K562 (cell line): ENCODE results near the gene NDUFA6. TPM values are rescaled to one million over a fixed set of nuclear protein-coding genes. Genes with fewer than 3 reads are reported as not detected.

Experiments used
- BRCA1 ChIP-seq, 2 experiments: fragments of 450-650 bp in 1 of 2; sonication (generic) in 1 of 2; formaldehyde crosslinking in 1 of 2; IDR thresholded peaks; 2 replicates each; pipeline versions ENCODE4 v1.5.0 to v1.6.1; 2017 to 2020; ENCODE audit warnings: mild to moderate bottlenecking in 1 of 2, missing genetic modification reagents in 1 of 2
- CREBBP ChIP-seq: IDR thresholded peaks from one replicate; pipeline ENCODE4 v1.6.1; 2012; ENCODE audit warnings: low read depth, mild to moderate bottlenecking, control low read depth, inconsistent platforms, low read length
- DACH1 ChIP-seq: fragments of 450-650 bp; IDR thresholded peaks from 2 replicates; pipeline ENCODE4 v1.6.1; 2018; ENCODE audit not compliant: partially characterized antibody
- EGR1 ChIP-seq: fragments of 450-650 bp; conservative IDR thresholded peaks from 2 replicates; pipeline ENCODE4 v1.6.1; 2017; ENCODE audit warnings: mild to moderate bottlenecking
- FOXJ2 ChIP-seq: fragments of 200-800 bp; sonication (Bioruptor generic); IDR thresholded peaks from 2 replicates; pipeline ENCODE4 v1.6.1; 2016; ENCODE audit warnings: missing genetic modification characterization, missing compliant biosample characterization
- HEY1 ChIP-seq: fragments of 250-450 bp; sonication (Bioruptor Pico); IDR thresholded peaks from 2 replicates; pipeline ENCODE4 v1.5.0; 2020; ENCODE audit warnings: mild to moderate bottlenecking, moderate library complexity, borderline replicate concordance
- IRF9 ChIP-seq: fragments of 450-650 bp; IDR thresholded peaks from 2 replicates; pipeline ENCODE4 v1.6.1; 2016; ENCODE audit warnings: missing biosample characterization, missing genetic modification characterization
- KLF10 ChIP-seq: fragments of 250-450 bp; sonication (Bioruptor Pico); IDR thresholded peaks from 2 replicates; pipeline ENCODE4 v1.6.1; 2021; ENCODE audit warnings: matching md5 sums
- MEF2D ChIP-seq: conservative IDR thresholded peaks from 2 replicates; pipeline ENCODE4 v1.6.1; 2016; ENCODE audit warnings: low read depth, missing genetic modification characterization, missing compliant biosample characterization
- MTA3 ChIP-seq: fragments of 450-650 bp; formaldehyde crosslinking; IDR thresholded peaks from 2 replicates; pipeline ENCODE4 v1.6.1; 2017; ENCODE audit warnings: mild to moderate bottlenecking, borderline replicate concordance
- NCOA4 ChIP-seq: fragments of 450-650 bp; IDR thresholded peaks from 2 replicates; pipeline ENCODE4 v1.6.1; 2018; ENCODE audit warnings: mild to moderate bottlenecking; ENCODE audit not compliant: partially characterized antibody
- NFIC ChIP-seq: fragments of 450-650 bp; IDR thresholded peaks from 2 replicates; pipeline ENCODE4 v1.6.1; 2017; ENCODE audit warnings: mild to moderate bottlenecking, inconsistent platforms
- NR2C2 ChIP-seq, 2 experiments: fragments of 200-800 bp in 1 of 2; sonication (Bioruptor generic) in 1 of 2; sonication (generic) in 1 of 2; formaldehyde crosslinking in 1 of 2; IDR thresholded peaks; 2 replicates each; pipeline versions ENCODE4 v1.6.1 to v1.8.0; 2016 to 2022; ENCODE audit warnings: mild to moderate bottlenecking in 1 of 2, missing compliant biosample characterization in 1 of 2, missing genetic modification characterization in 1 of 2, missing genetic modification reagents in 1 of 2
- PRPF4 ChIP-seq: fragments of 200-400 bp; formaldehyde crosslinking; IDR thresholded peaks from one replicate; pipeline ENCODE4 v1.6.1; 2017; ENCODE audit warnings: low read length, low read depth, mild to moderate bottlenecking; ENCODE audit not compliant: insufficient read depth, poor library complexity, severe bottlenecking
- SRSF3 ChIP-seq: fragments of 200-400 bp; formaldehyde crosslinking; IDR thresholded peaks from 2 replicates; pipeline ENCODE4 v1.6.1; 2016; ENCODE audit warnings: mild to moderate bottlenecking, low read length, moderate library complexity; ENCODE audit not compliant: insufficient read depth
- SRSF7 ChIP-seq: fragments of 200-400 bp; formaldehyde crosslinking; optimal IDR thresholded peaks from 2 replicates; pipeline ENCODE3; 2017; ENCODE audit warnings: mild to moderate bottlenecking, low read depth, low read length
- SRSF9 ChIP-seq: fragments of 200-400 bp; formaldehyde crosslinking; IDR thresholded peaks from 2 replicates; pipeline ENCODE4 v1.6.1; 2017; ENCODE audit warnings: low read depth, low read length, borderline replicate concordance
- TBL1XR1 ChIP-seq, 2 experiments: IDR thresholded peaks; 2 replicates each; pipeline ENCODE4 v1.6.1; 2012; ENCODE audit warnings: improper control_type of control experiment in 2 of 2, low read length in 2 of 2, mild to moderate bottlenecking in 1 of 2
- VEZF1 ChIP-seq: fragments of 200-800 bp; sonication (Bioruptor generic); IDR thresholded peaks from 2 replicates; pipeline ENCODE4 v1.6.1; 2017; ENCODE audit warnings: missing genetic modification characterization, missing compliant biosample characterization
- YY1 ChIP-seq, 3 experiments: IDR thresholded peaks; 2 replicates each; pipeline ENCODE4 v1.6.1; 2011; ENCODE audit warnings: low read length in 2 of 3, mild to moderate bottlenecking in 2 of 3, moderate library complexity in 2 of 3, borderline replicate concordance in 1 of 3, control low read depth in 1 of 3, low read depth in 1 of 3; ENCODE audit not compliant: insufficient read depth in 3 of 3, insufficient replicate concordance in 2 of 3, control insufficient read depth in 1 of 3, insufficient read length in 1 of 3; ENCODE audit errors: extremely low read depth in 1 of 3
- ZFP36 ChIP-seq: fragments of 150-350 bp; IDR thresholded peaks from 2 replicates; pipeline ENCODE4 v1.6.1; 2018; ENCODE audit warnings: low read length, low read depth; ENCODE audit not compliant: partially characterized antibody
- ZKSCAN3 ChIP-seq: fragments of 250-450 bp; sonication (Bioruptor Pico); IDR thresholded peaks from 2 replicates; pipeline ENCODE4 v1.4.0; 2020
- ZNF133 ChIP-seq: fragments of 250-450 bp; sonication (Bioruptor Pico); IDR thresholded peaks from 2 replicates; pipeline ENCODE4 v1.4.0; 2020; ENCODE audit warnings: mild to moderate bottlenecking
- ZNF707 ChIP-seq: fragments of 250-450 bp; sonication (Bioruptor Pico); conservative IDR thresholded peaks from 2 replicates; pipeline ENCODE4 v1.8.0; 2022; ENCODE audit warnings: inconsistent platforms, mild to moderate bottlenecking, moderate library complexity
- ZSCAN29 ChIP-seq: fragments of 450-650 bp; IDR thresholded peaks from 2 replicates; pipeline ENCODE4 v1.6.1; 2017
- polyA plus RNA-seq, 8 experiments: library from polyadenylated mRNA; depleted of rRNA in 4 of 8; stranded (reverse) in 5 of 8; unstranded in 3 of 8; fragments of >200 nt; fragmentation: Nextera tagmentation in 2 of 8; fragmentation: Illumina TruSeq in 1 of 8; extraction: Ambion mirVana in 2 of 8; extraction: Trizol in 1 of 8; gene quantifications; 2 replicates each; pipeline versions ENCODE4 v1.2.1 to v1.2.3, GENCODE V29; 2011 to 2014; ENCODE audit warnings: inconsistent platforms in 1 of 8, missing spikeins in 1 of 8
- total RNA-seq, 7 experiments: library from RNA; depleted of rRNA in 6 of 7; stranded (reverse); fragments of >200 nt in 6 of 7; fragmentation: Illumina TruSeq in 2 of 7; extraction: Trizol in 2 of 7; gene quantifications; 2 replicates each; pipeline versions ENCODE4 v1.2.1 to v1.2.3, GENCODE V29; 2011 to 2021; ENCODE audit warnings: low replicate concordance in 1 of 7

The NDUFA6 gene
- total and polyA plus RNA-seq, 9 of the 15 experiments (the other 6 are each of a cell fraction or from before 2014, with no cell fraction given) = 90.0 to 474 (median 128) TPM

- TF ChIP-seq CREBBP = no peak
- no peak for TF ChIP-seq NFIC
- TF ChIP-seq EGR1 = peak; percentile 92
- no peak for TF ChIP-seq NCOA4
- no peak for TF ChIP-seq TBL1XR1 (IDR thresholded peaks at IDR 0.05; ENCODE audit: low read length in 2 of 2)
- no peak for TF ChIP-seq SRSF9
- no peak for TF ChIP-seq HEY1 (CRISPR knock-in tag)
- no peak for TF ChIP-seq SRSF3
- no peak for TF ChIP-seq ZNF133 (CRISPR knock-in tag)
- no peak for TF ChIP-seq DACH1
- TF ChIP-seq VEZF1 (CRISPR knock-in tag) = peak; percentile 83
- no peak for TF ChIP-seq FOXJ2
- TF ChIP-seq NR2C2 (CRISPR knock-in tag; IDR thresholded peaks at IDR 0.05) = 0 out of 2 replicates have a peak, but pooled peaks have one; percentile 47
- TF ChIP-seq NR2C2 (tag; IDR thresholded peaks at IDR 0.05) = no peak; the same call in 1 of the 2 replicates
- no peak for TF ChIP-seq BRCA1 (IDR thresholded peaks at IDR 0.05)
- TF ChIP-seq BRCA1 (CRISPR knock-in tag; IDR thresholded peaks at IDR 0.05) = no peak
- no peak for TF ChIP-seq ZFP36
- TF ChIP-seq MEF2D (tag) = no peak
- TF ChIP-seq IRF9 (tag) = no peak
- TF ChIP-seq ZKSCAN3 (CRISPR knock-in tag) = no peak
- TF ChIP-seq YY1 (IDR thresholded peaks at IDR 0.05; ENCODE audit: borderline replicate concordance in 1 of 3, control insufficient read depth in 1 of 3, extremely low read depth in 1 of 3, insufficient read depth in 3 of 3, insufficient read length in 1 of 3, insufficient replicate concordance in 2 of 3, low read depth in 1 of 3, low read length in 2 of 3) = peak in 2 of 3 experiments; percentile 6 to 24
- peak; percentile 87 for TF ChIP-seq MTA3
- no peak for TF ChIP-seq ZSCAN29
- no peak for TF ChIP-seq KLF10
- no peak for TF ChIP-seq ZNF707
- no peak for TF ChIP-seq SRSF7
- no peak for TF ChIP-seq PRPF4
Measured at GRCh38 chr22:42070517-42071422, 19.8 kb downstream of the NDUFA6 start, which contains the start of gene NAGA (continued).
